PC-9 (cell line): ENCODE measurements around the gene SPIC. TPM values are rescaled to one million over a fixed set of nuclear protein-coding genes. Genes with fewer than 3 reads are reported as not detected.

Source experiments
- BruUV-seq: library from RNA; stranded (reverse); fragments of 400-500 nt; replicated peaks from 2 replicates; lab custom pipeline; 2021; lab: Mats Ljungman, UMichigan
- CTCF ChIA-PET: fragments of 300-600 bp; sonication (Branson Sonifier 250); formaldehyde crosslinking; loops from one replicate; lab custom pipeline; 2022; ENCODE audit warnings: antibody characterized with exemption; lab: Charles Lee
- POLR2A ChIA-PET: fragments of 300-600 bp; sonication (Branson Sonifier 250); formaldehyde crosslinking; loops from one replicate; lab custom pipeline; 2022; ENCODE audit warnings: antibody characterized with exemption; ENCODE audit not compliant: unreplicated experiment; lab: Charles Lee
- DNase-seq, 2 experiments: peaks; one replicate each; pipeline versions ENCODE4 v3.0.0 to v3.0.0-alpha.2; 2015 to 2022; ENCODE audit warnings: mixed read lengths in 1 of 2
- H2AFZ ChIP-seq: fragments of 200-600 bp; sonication (generic); 2 replicates; pipeline ENCODE4 v1.8.1; 2017; ENCODE audit warnings: antibody characterized with exemption
- H3F3A ChIP-seq: fragments of 200-600 bp; sonication (generic); 2 replicates; pipeline ENCODE4 v1.8.1; 2017; ENCODE audit warnings: antibody characterized with exemption, mild to moderate bottlenecking, low read depth; ENCODE audit not compliant: insufficient read depth
- H3K27ac ChIP-seq: fragments of 200-600 bp; sonication (generic); 2 replicates; pipeline ENCODE4 v1.6.1; 2016; ENCODE audit warnings: mixed run types
- H3K27me3 ChIP-seq: fragments of 200-600 bp; sonication (generic); 2 replicates; pipeline ENCODE4 v1.6.1; 2016; ENCODE audit warnings: low read depth, mixed run types; ENCODE audit not compliant: insufficient read depth
- H3K36me3 ChIP-seq: fragments of 200-600 bp; sonication (generic); 2 replicates; pipeline ENCODE4 v1.6.1; 2016; ENCODE audit warnings: low read depth, mixed run types
- H3K4me1 ChIP-seq: fragments of 200-600 bp; sonication (generic); replicated peaks from 2 replicates; pipeline ENCODE4 v1.6.1; 2016; ENCODE audit warnings: mixed run types; ENCODE audit not compliant: insufficient read depth
- H3K4me2 ChIP-seq: fragments of 200-600 bp; sonication (generic); 2 replicates; pipeline ENCODE4 v1.6.1; 2017; ENCODE audit warnings: mixed run types
- H3K4me3 ChIP-seq: fragments of 200-600 bp; sonication (generic); 2 replicates; pipeline ENCODE4 v1.6.1; 2016; ENCODE audit warnings: mixed run types
- H3K79me2 ChIP-seq: fragments of 200-600 bp; sonication (generic); 2 replicates; pipeline ENCODE4 v1.6.1; 2017; ENCODE audit warnings: low read depth, mixed run types
- H3K9me2 ChIP-seq: fragments of 200-600 bp; sonication (generic); 2 replicates; pipeline ENCODE4 v1.8.1; 2017; ENCODE audit warnings: mild to moderate bottlenecking; ENCODE audit not compliant: insufficient read depth
- H3K9me3 ChIP-seq: fragments of 200-600 bp; sonication (generic); 2 replicates; pipeline ENCODE4 v1.8.1; 2016; ENCODE audit warnings: low read depth; ENCODE audit not compliant: insufficient read depth
- H4K20me1 ChIP-seq: fragments of 200-600 bp; sonication (generic); 2 replicates; pipeline ENCODE4 v1.8.1; 2017; ENCODE audit not compliant: insufficient read depth
- CTCF ChIP-seq: fragments of 200-600 bp; sonication (generic); conservative IDR thresholded peaks from 2 replicates; pipeline ENCODE4 v1.6.1; 2017; ENCODE audit warnings: mixed run types, antibody characterized with exemption, mild to moderate bottlenecking, moderate library complexity
- EZH2 ChIP-seq: fragments of 200-600 bp; sonication (generic); IDR thresholded peaks from 2 replicates; pipeline ENCODE4 v1.8.0; 2017; ENCODE audit warnings: antibody characterized with exemption, low read depth
- intact Hi-C: fragments of 100-400 bp; cut with micrococcal nuclease; formaldehyde crosslinking; loops from one replicate; pipeline ENCODE4 v1.10.0; 2022; ENCODE audit not compliant: unreplicated experiment
- total RNA-seq: library from RNA; stranded (reverse); gene quantifications from 2 replicates; pipeline ENCODE4 v1.2.3, GENCODE V29; 2021

The SPIC gene
- total RNA-seq, 1 experiment from 2014 or later = not detected

- intact Hi-C loops = loop anchor here (5.0 kb wide), 1 partner anchor 271 kb away; no protein-coding TSS in a partner anchor
- Histone ChIP-seq H3K36me3 (no peaks in the 10 kb centered on the region), H4K20me1 (no peaks in the 10 kb centered on the region), H3K79me2 (no peaks in the 10 kb centered on the region), H2AFZ (no peak overlapping the region), H3K4me3 (no peak overlapping the region), H3F3A (no peaks in the 10 kb centered on the region), H3K4me1 (no peaks in the 10 kb centered on the region), H3K9me3 (no peaks in the 10 kb centered on the region), H3K4me2 (no peak overlapping the region), H3K27me3 (no peaks in the 10 kb centered on the region), H3K27ac (no peak overlapping the region), H3K9me2 (no peaks in the 10 kb centered on the region)
- DNase-seq = no peak
- ChIA-PET CTCF (no interaction called here), POLR2A (no interaction called here)
- no TSS peak for BruUV-seq
- TF ChIP-seq EZH2 = no peak
- TF ChIP-seq CTCF = no peak
Measured at GRCh38 chr12:101491329-101491728, 16.2 kb downstream of the SPIC start.

GRCh38 chr12:101493556-101493955, 18.4 kb downstream of the SPIC start:
- no TSS peak for BruUV-seq
- no peak for TF ChIP-seq EZH2
- no peak for TF ChIP-seq CTCF
- Histone ChIP-seq H3K4me1 (no peaks in the 10 kb centered on the region), H3F3A (no peaks in the 10 kb centered on the region), H3K9me2 (no peaks in the 10 kb centered on the region), H3K27ac (no peak overlapping the region), H4K20me1 (no peaks in the 10 kb centered on the region), H2AFZ (no peak overlapping the region), H3K36me3 (no peaks in the 10 kb centered on the region), H3K4me3 (no peak overlapping the region), H3K9me3 (no peaks in the 10 kb centered on the region), H3K27me3 (no peaks in the 10 kb centered on the region), H3K79me2 (no peaks in the 10 kb centered on the region), H3K4me2 (no peak overlapping the region)
- intact Hi-C loops = loop anchor here (5.0 kb wide), 1 partner anchor 269 kb away; no protein-coding TSS in a partner anchor
- ChIA-PET CTCF (interaction anchor here (0.7 kb wide), 1 partner anchor 335 kb away, joined by 3 read pairs; no protein-coding TSS in a partner anchor), POLR2A (no interaction called here)
- DNase-seq = no peak

GRCh38 chr12:101498252-101498651, 23.1 kb downstream of the SPIC start:
- intact Hi-C loops = no loop called here
- no peak overlapping the region for H2AFZ ChIP-seq
- H3K9me3 ChIP-seq = no peaks in the 10 kb centered on the region
- BruUV-seq = no TSS peak
- H3K79me2 ChIP-seq = no peaks in the 10 kb centered on the region
- no peak overlapping the region for H3K4me2 ChIP-seq
- H3K27ac ChIP-seq = no peak overlapping the region
- DNase-seq = no peak
- H3F3A ChIP-seq = no peaks in the 10 kb centered on the region
- POLR2A ChIA-PET = no interaction called here
- TF ChIP-seq EZH2 (no peak), CTCF (no peak)
- H3K4me1 ChIP-seq = no peaks in the 10 kb centered on the region
- no peaks in the 10 kb centered on the region for H3K36me3 ChIP-seq
- CTCF ChIA-PET = no interaction called here
- H3K9me2 ChIP-seq = no peaks in the 10 kb centered on the region
- no peaks in the 10 kb centered on the region for H3K27me3 ChIP-seq
- H4K20me1 ChIP-seq = no peaks in the 10 kb centered on the region
- H3K4me3 ChIP-seq = no peak overlapping the region
